Osteoblast (primary cell): ENCODE measurements around the gene PAX5. TPM values are rescaled to one million over a fixed set of nuclear protein-coding genes. Genes with fewer than 3 reads are reported as not detected.

ENCODE experiments used
- DNase-seq: peaks from one replicate; pipeline ENCODE4 v3.0.0; 2011; ENCODE audit warnings: low spot score, mixed read lengths; ENCODE audit not compliant: insufficient read length; ENCODE audit errors: missing footprints
- H2AFZ ChIP-seq: 2 replicates; pipeline ENCODE4 v1.6.0; 2011; ENCODE audit warnings: mild to moderate bottlenecking, low read length
- H3K27ac ChIP-seq: 2 replicates; pipeline ENCODE4 v1.5.1; 2011; ENCODE audit warnings: mild to moderate bottlenecking, low read depth, low read length, moderate library complexity
- H3K27me3 ChIP-seq: 2 replicates; pipeline ENCODE4 v1.6.0; 2012; ENCODE audit warnings: mild to moderate bottlenecking, control low read depth, inconsistent platforms, low read length, moderate library complexity; ENCODE audit not compliant: insufficient read depth
- H3K36me3 ChIP-seq: 2 replicates; pipeline ENCODE4 v1.5.1; 2011; ENCODE audit warnings: mild to moderate bottlenecking, low read length, control low read depth, moderate library complexity; ENCODE audit not compliant: insufficient read depth
- H3K4me1 ChIP-seq: 2 replicates; pipeline ENCODE4 v1.5.1; 2011; ENCODE audit warnings: mild to moderate bottlenecking, low read length, control low read depth, moderate library complexity; ENCODE audit not compliant: insufficient read depth
- H3K4me2 ChIP-seq: 2 replicates; pipeline ENCODE4 v1.6.0; 2011; ENCODE audit warnings: mild to moderate bottlenecking, low read length; ENCODE audit not compliant: insufficient read depth
- H3K4me3 ChIP-seq: fragments of 200-600 bp; sonication (generic); 3 replicates; pipeline ENCODE4 v1.5.1; 2012; ENCODE audit warnings: mild to moderate bottlenecking, low read length, inconsistent platforms; ENCODE audit not compliant: insufficient read depth
- H3K79me2 ChIP-seq: 2 replicates; pipeline ENCODE4 v1.6.0; 2012; ENCODE audit warnings: mild to moderate bottlenecking, low read length, control low read depth, inconsistent platforms; ENCODE audit not compliant: insufficient read depth
- H3K9me3 ChIP-seq: 2 replicates; pipeline ENCODE4 v1.5.1; 2011; ENCODE audit warnings: low read depth, low read length, control low read depth
- H4K20me1 ChIP-seq: 2 replicates; pipeline ENCODE4 v1.6.0; 2012; ENCODE audit warnings: mild to moderate bottlenecking, low read length, control low read depth; ENCODE audit not compliant: insufficient read depth
- CTCF ChIP-seq: IDR thresholded peaks from 2 replicates; pipeline ENCODE4 v1.5.1; 2011; ENCODE audit warnings: mild to moderate bottlenecking, low read depth, low read length, moderate library complexity; ENCODE audit errors: extremely low read depth
- total RNA-seq: library from RNA; depleted of rRNA; stranded (reverse); fragments of >200 nt; gene quantifications from 2 replicates; pipeline ENCODE4 v1.2.3, GENCODE V29; 2012

PAX5 gene
- total RNA-seq, 1 donor = not detected

- no peaks in the 10 kb centered on the region for H3K36me3 ChIP-seq
- no peak overlapping the region for H2AFZ ChIP-seq
- no peaks in the 10 kb centered on the region for H4K20me1 ChIP-seq
- H3K27ac ChIP-seq = no peak overlapping the region
- H3K4me3 ChIP-seq = no peak overlapping the region
- H3K4me1 ChIP-seq = peaks cover 5% of the 10 kb centered on the region
- no peaks in the 10 kb centered on the region for H3K79me2 ChIP-seq
- H3K27me3 ChIP-seq = peaks cover 39% of the 10 kb centered on the region
- no peak for TF ChIP-seq CTCF
- H3K9me3 ChIP-seq = no peaks in the 10 kb centered on the region
- no peak overlapping the region for H3K4me2 ChIP-seq
- no peak for DNase-seq
Observed at GRCh38 chr9:36941441-36941840, 92.6 kb downstream of the PAX5 start.

GRCh38 chr9:36940881-36941280 is 93.2 kb downstream of the PAX5 start:
- Histone ChIP-seq H3K79me2 (no peaks in the 10 kb centered on the region), H3K36me3 (no peaks in the 10 kb centered on the region), H3K9me3 (no peaks in the 10 kb centered on the region), H3K4me1 (no peaks in the 10 kb centered on the region), H3K27me3 (peaks cover 41% of the 10 kb centered on the region), H3K4me2 (no peak overlapping the region), H3K4me3 (no peak overlapping the region), H4K20me1 (no peaks in the 10 kb centered on the region), H3K27ac (no peak overlapping the region), H2AFZ (no peak overlapping the region)
- TF ChIP-seq CTCF = no peak
- no peak for DNase-seq

GRCh38 chr9:36940500-36940853 is 93.6 kb downstream of the PAX5 start:
- DNase-seq = no peak
- no peaks in the 10 kb centered on the region for H3K4me1 ChIP-seq
- no peak overlapping the region for H3K27ac ChIP-seq
- no peak overlapping the region for H3K4me3 ChIP-seq
- H3K79me2 ChIP-seq = no peaks in the 10 kb centered on the region
- H3K4me2 ChIP-seq = no peak overlapping the region
- H2AFZ ChIP-seq = no peak overlapping the region
- no peaks in the 10 kb centered on the region for H4K20me1 ChIP-seq
- no peaks in the 10 kb centered on the region for H3K9me3 ChIP-seq
- TF ChIP-seq CTCF = no peak
- peaks cover 44% of the 10 kb centered on the region for H3K27me3 ChIP-seq
- H3K36me3 ChIP-seq = no peaks in the 10 kb centered on the region

- Histone ChIP-seq H4K20me1 (no peaks in the 10 kb centered on the region), H3K4me1 (no peaks in the 10 kb centered on the region), H3K27me3 (peaks cover 45% of the 10 kb centered on the region), H2AFZ (no peak overlapping the region), H3K4me3 (no peak overlapping the region), H3K4me2 (no peak overlapping the region), H3K79me2 (no peaks in the 10 kb centered on the region), H3K9me3 (no peaks in the 10 kb centered on the region), H3K27ac (no peak overlapping the region), H3K36me3 (no peaks in the 10 kb centered on the region)
- DNase-seq = no peak
- no peak for TF ChIP-seq CTCF
Observed at GRCh38 chr9:36939655-36940499, 94.2 kb downstream of the PAX5 start.
